Measurements from ENCODE around the gene RFX1. TPM values are rescaled to one million over a fixed set of nuclear protein-coding genes. Genes with fewer than 3 reads are reported as not detected.

The RFX1 gene
- total and polyA plus RNA-seq, 2 of the 13 experiments (the other 11 are each of a cell fraction or from before 2014, with no cell fraction given) = 1.1 to 1.3 TPM

GRCh38 chr19:13918726-13919411, 87.3 kb downstream of the RFX1 start:
- Histone ChIP-seq H3K4me1 (ENCODE audit: insufficient read depth, low read length) (no peaks in the 10 kb centered on the region), H3K27me3 (ENCODE audit: control insufficient read depth in 1 of 2, insufficient read depth in 2 of 2, low read length in 2 of 2) (no peaks in the 10 kb centered on the region), H4K20me1 (ENCODE audit: insufficient read depth, low read length) (no peaks in the 10 kb centered on the region), H3K27ac (ENCODE audit: extremely low read length, insufficient read depth, low read length) (no peak overlapping the region), H3K4me2 (ENCODE audit: low read depth, low read length) (no peak overlapping the region), H3K9ac (ENCODE audit: insufficient read depth, low read depth, low read length) (no peak overlapping the region), H2AFZ (ENCODE audit: low read length) (no peak overlapping the region), H3K36me3 (replicated peaks in 1 of 2; ENCODE audit: control insufficient read depth in 1 of 2, insufficient read depth in 2 of 2, low read length in 2 of 2) (peaks cover 7 to 46% of the 10 kb centered on the region in 2 experiments; a peak in 3 of 5 replicates), H3K9me3 (ENCODE audit: low read length) (peaks cover 5% of the 10 kb centered on the region; the same call in 1 of the 2 replicates), H3K4me3 (replicated peaks in 1 of 3; ENCODE audit: insufficient read depth in 1 of 3, low read depth in 2 of 3, low read length in 3 of 3) (no peak overlapping the region), H3K79me2 (ENCODE audit: insufficient read depth, low read length) (no peaks in the 10 kb centered on the region)
- intact Hi-C loops (cut with micrococcal nuclease; ENCODE audit: unreplicated experiment) = no loop called here
- in situ Hi-C loops (cut with HindIII; ENCODE audit: extremely low pct_ligation_motif_present, low pct_unique_long_range_greater_than_20kb) = no loop called here
- 96% methylated on average over 22 of the region's 34 CpGs for WGBS (ENCODE audit: low lambda C conversion rate)
- no peak for ATAC-seq
- POLR2A ChIA-PET = no interaction called here
- no peak for FAIRE-seq
- CTCF ChIA-PET (ENCODE audit: low intra/inter-chr PET ratio, low total read pairs) = no interaction called here
- peak; percentile 47 for TF ChIP-seq AGO2 (optimal IDR thresholded peaks at IDR 0.05; ENCODE audit: low read depth, low read length)
- no peak for TF ChIP-seq RFXAP (CRISPR knock-in tag; IDR thresholded peaks at IDR 0.05; ENCODE audit: borderline replicate concordance)
- no TSS peak for BruUV-seq (replicated peaks)
- DNase-seq (ENCODE audit: low spot score) = no peak

- H3K9ac ChIP-seq (ENCODE audit: insufficient read depth, low read depth, low read length) = no peak overlapping the region
- BruUV-seq (replicated peaks) = no TSS peak
- H3K4me1 ChIP-seq (ENCODE audit: insufficient read depth, low read length) = no peaks in the 10 kb centered on the region
- intact Hi-C loops (cut with micrococcal nuclease; ENCODE audit: unreplicated experiment) = no loop called here
- H2AFZ ChIP-seq (ENCODE audit: low read length) = no peak overlapping the region
- ChIA-PET POLR2A (no interaction called here), CTCF (ENCODE audit: low intra/inter-chr PET ratio, low total read pairs) (no interaction called here)
- H3K4me3 ChIP-seq (replicated peaks in 1 of 3; ENCODE audit: insufficient read depth in 1 of 3, low read depth in 2 of 3, low read length in 3 of 3) = no peak overlapping the region
- H3K27ac ChIP-seq (ENCODE audit: extremely low read length, insufficient read depth, low read length) = peak overlapping the region; percentile 22
- H3K9me3 ChIP-seq (ENCODE audit: low read length) = peaks cover 5% of the 10 kb centered on the region; the same call in 1 of the 2 replicates
- no peaks in the 10 kb centered on the region for H3K27me3 ChIP-seq (ENCODE audit: control insufficient read depth in 1 of 2, insufficient read depth in 2 of 2, low read length in 2 of 2)
- WGBS (ENCODE audit: low lambda C conversion rate) = 90% methylated on average over 12 of the region's 14 CpGs
- ATAC-seq (no peak), DNase-seq (ENCODE audit: low spot score) (no peak), FAIRE-seq (no peak)
- in situ Hi-C loops (cut with HindIII; ENCODE audit: extremely low pct_ligation_motif_present, low pct_unique_long_range_greater_than_20kb) = no loop called here
- no peaks in the 10 kb centered on the region for H3K79me2 ChIP-seq (ENCODE audit: insufficient read depth, low read length)
- H3K4me2 ChIP-seq (ENCODE audit: low read depth, low read length) = no peak overlapping the region
- H3K36me3 ChIP-seq (replicated peaks in 1 of 2; ENCODE audit: control insufficient read depth in 1 of 2, insufficient read depth in 2 of 2, low read length in 2 of 2) = peaks cover 9 to 52% of the 10 kb centered on the region in 2 experiments; a peak in 4 of 5 replicates
- H4K20me1 ChIP-seq (ENCODE audit: insufficient read depth, low read length) = no peaks in the 10 kb centered on the region
- no peak for TF ChIP-seq ATF5 (CRISPR knock-in tag; IDR thresholded peaks at IDR 0.05; ENCODE audit: low read depth)
- no peak for TF ChIP-seq NFIC (IDR thresholded peaks at IDR 0.05; ENCODE audit: low read length)
- TF ChIP-seq, protein P1, sequence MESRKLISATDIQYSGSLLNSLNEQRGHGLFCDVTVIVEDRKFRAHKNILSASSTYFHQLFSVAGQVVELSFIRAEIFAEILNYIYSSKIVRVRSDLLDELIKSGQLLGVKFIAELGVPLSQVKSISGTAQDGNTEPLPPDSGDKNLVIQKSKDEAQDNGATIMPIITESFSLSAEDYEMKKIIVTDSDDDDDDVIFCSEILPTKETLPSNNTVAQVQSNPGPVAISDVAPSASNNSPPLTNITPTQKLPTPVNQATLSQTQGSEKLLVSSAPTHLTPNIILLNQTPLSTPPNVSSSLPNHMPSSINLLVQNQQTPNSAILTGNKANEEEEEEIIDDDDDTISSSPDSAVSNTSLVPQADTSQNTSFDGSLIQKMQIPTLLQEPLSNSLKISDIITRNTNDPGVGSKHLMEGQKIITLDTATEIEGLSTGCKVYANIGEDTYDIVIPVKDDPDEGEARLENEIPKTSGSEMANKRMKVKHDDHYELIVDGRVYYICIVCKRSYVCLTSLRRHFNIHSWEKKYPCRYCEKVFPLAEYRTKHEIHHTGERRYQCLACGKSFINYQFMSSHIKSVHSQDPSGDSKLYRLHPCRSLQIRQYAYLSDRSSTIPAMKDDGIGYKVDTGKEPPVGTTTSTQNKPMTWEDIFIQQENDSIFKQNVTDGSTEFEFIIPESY (CRISPR knock-in tag; IDR thresholded peaks at IDR 0.05) = peak; percentile 51; the same call in 1 of the 2 replicates
- TF ChIP-seq ZNF629 (CRISPR knock-in tag; conservative IDR thresholded peaks at IDR 0.05) = peak; percentile 96
- peak; percentile 62 for TF ChIP-seq ZMYM3 (CRISPR knock-in tag; IDR thresholded peaks at IDR 0.05)
- TF ChIP-seq NFE2 (CRISPR knock-in tag; IDR thresholded peaks at IDR 0.05) = no peak
- 0 out of 2 replicates have a peak, but pooled peaks have one; percentile 33 for TF ChIP-seq CHD4 (IDR thresholded peaks at IDR 0.05; ENCODE audit: borderline replicate concordance, low read length)
- no peak for TF ChIP-seq ZNF382 (CRISPR knock-in tag; IDR thresholded peaks at IDR 0.05; ENCODE audit: borderline replicate concordance)
- TF ChIP-seq ZZZ3 (CRISPR knock-in tag; IDR thresholded peaks at IDR 0.05; ENCODE audit: borderline replicate concordance) = no peak
- no peak for TF ChIP-seq TP53 (CRISPR knock-in tag; conservative IDR thresholded peaks at IDR 0.05)
Observed at GRCh38 chr19:13917888-13918406, 88.2 kb downstream of the RFX1 start.
